ENCODE measurements around the gene NAPA.
A peak's percentile ranks its signal among the peaks of the same experiment; 100 is the strongest.

The NAPA gene

GRCh38 chr19:47512183-47512947 is 2.5 kb downstream of the NAPA start:
- Mint-ChIP-seq H3K4me1 (peaks cover 64% of the 10 kb centered on the region), H3K36me3 (ENCODE audit: low read depth) (peaks cover 5% of the 10 kb centered on the region), H3K4me3 (peak overlapping the region; percentile 97), H3K9me3 (no peaks in the 10 kb centered on the region), H3K27me3 (no peaks in the 10 kb centered on the region), H3K27ac (peak overlapping the region; percentile 96)
- DNase-seq, result no peak
- ATAC-seq, result no peak

GRCh38 chr19:47511681-47512080 is 3.2 kb downstream of the NAPA start:
- Mint-ChIP-seq H3K9me3 (no peaks in the 10 kb centered on the region), H3K4me3 (no peak overlapping the region)
- no peak for DNase-seq

GRCh38 chr19:47511128-47511517 is 3.7 kb downstream of the NAPA start:
- H3K4me1 Mint-ChIP-seq, result peaks cover 52% of the 10 kb centered on the region
- DNase-seq (no peak), ATAC-seq (no peak)
- H3K27me3 Mint-ChIP-seq, result no peaks in the 10 kb centered on the region
- H3K9me3 Mint-ChIP-seq, result no peaks in the 10 kb centered on the region
- no peak overlapping the region for H3K4me3 Mint-ChIP-seq
- no peak overlapping the region for H3K27ac Mint-ChIP-seq
- peaks cover 5% of the 10 kb centered on the region for H3K36me3 Mint-ChIP-seq (ENCODE audit: low read depth)

More at GRCh38 chr19:47511681-47512080, 3.2 kb downstream of the NAPA start:
- ATAC-seq, result no peak
- H3K27me3 Mint-ChIP-seq, result no peaks in the 10 kb centered on the region
- H3K27ac Mint-ChIP-seq, result no peak overlapping the region
- peaks cover 57% of the 10 kb centered on the region for H3K4me1 Mint-ChIP-seq
- H3K36me3 Mint-ChIP-seq (ENCODE audit: low read depth), result peaks cover 5% of the 10 kb centered on the region

GRCh38 chr19:47510516-47511127 is 4.2 kb downstream of the NAPA start:
- no peak for ATAC-seq
- H3K36me3 Mint-ChIP-seq (ENCODE audit: low read depth), result peaks cover 5% of the 10 kb centered on the region
- H3K27ac Mint-ChIP-seq, result no peak overlapping the region
- H3K27me3 Mint-ChIP-seq, result no peaks in the 10 kb centered on the region
- no peak for DNase-seq
- peaks cover 47% of the 10 kb centered on the region for H3K4me1 Mint-ChIP-seq
- no peak overlapping the region for H3K4me3 Mint-ChIP-seq
- no peaks in the 10 kb centered on the region for H3K9me3 Mint-ChIP-seq

- Mint-ChIP-seq H3K9me3 (no peaks in the 10 kb centered on the region), H3K36me3 (ENCODE audit: low read depth) (peaks cover 5% of the 10 kb centered on the region), H3K4me3 (no peak overlapping the region), H3K27me3 (no peaks in the 10 kb centered on the region), H3K4me1 (peaks cover 41% of the 10 kb centered on the region), H3K27ac (no peak overlapping the region)
- DNase-seq (no peak), ATAC-seq (no peak)
These were observed 4.9 kb downstream of the NAPA start for GRCh38 chr19:47509973-47510372.

GRCh38 chr19:47509170-47509847 is 5.6 kb downstream of the NAPA start:
- no peak for ATAC-seq
- no peaks in the 10 kb centered on the region for H3K27me3 Mint-ChIP-seq
- no peak for DNase-seq
- H3K36me3 Mint-ChIP-seq (ENCODE audit: low read depth), result peaks cover 5% of the 10 kb centered on the region
- no peaks in the 10 kb centered on the region for H3K9me3 Mint-ChIP-seq
- H3K27ac Mint-ChIP-seq, result no peak overlapping the region
- H3K4me1 Mint-ChIP-seq, result peaks cover 36% of the 10 kb centered on the region
- no peak overlapping the region for H3K4me3 Mint-ChIP-seq

GRCh38 chr19:47508721-47509120 is 6.1 kb downstream of the NAPA start:
- DNase-seq, result no peak
- Mint-ChIP-seq H3K4me1 (peaks cover 31% of the 10 kb centered on the region), H3K36me3 (ENCODE audit: low read depth) (peaks cover 5% of the 10 kb centered on the region), H3K4me3 (no peak overlapping the region), H3K27ac (no peak overlapping the region), H3K27me3 (no peaks in the 10 kb centered on the region), H3K9me3 (no peaks in the 10 kb centered on the region)
- no peak for ATAC-seq

- Mint-ChIP-seq H3K27ac (no peak overlapping the region), H3K9me3 (no peaks in the 10 kb centered on the region), H3K4me1 (peaks cover 25% of the 10 kb centered on the region), H3K27me3 (no peaks in the 10 kb centered on the region), H3K4me3 (no peak overlapping the region), H3K36me3 (ENCODE audit: low read depth) (peaks cover 7% of the 10 kb centered on the region)
- ATAC-seq, result no peak
- DNase-seq, result no peak
These were observed 6.8 kb downstream of the NAPA start for GRCh38 chr19:47507924-47508553.

- no peaks in the 10 kb centered on the region for H3K9me3 Mint-ChIP-seq
- no peaks in the 10 kb centered on the region for H3K27me3 Mint-ChIP-seq
- no peak overlapping the region for H3K27ac Mint-ChIP-seq
- ATAC-seq (no peak), DNase-seq (no peak)
- H3K36me3 Mint-ChIP-seq (ENCODE audit: low read depth), result peaks cover 9% of the 10 kb centered on the region
- peaks cover 14% of the 10 kb centered on the region for H3K4me1 Mint-ChIP-seq
- no peak overlapping the region for H3K4me3 Mint-ChIP-seq
These were observed 7.9 kb downstream of the NAPA start for GRCh38 chr19:47507012-47507411.

- Mint-ChIP-seq H3K27me3 (no peaks in the 10 kb centered on the region), H3K4me1 (peaks cover 10% of the 10 kb centered on the region), H3K4me3 (no peak overlapping the region), H3K9me3 (no peaks in the 10 kb centered on the region), H3K27ac (no peak overlapping the region), H3K36me3 (ENCODE audit: low read depth) (peaks cover 11% of the 10 kb centered on the region)
- no peak for ATAC-seq
- DNase-seq, result no peak
These were observed 8.4 kb downstream of the NAPA start for GRCh38 chr19:47506459-47506858.

- Mint-ChIP-seq H3K4me3 (no peak overlapping the region), H3K27me3 (no peaks in the 10 kb centered on the region), H3K9me3 (no peaks in the 10 kb centered on the region), H3K4me1 (peaks cover 7% of the 10 kb centered on the region), H3K36me3 (ENCODE audit: low read depth) (peaks cover 11% of the 10 kb centered on the region), H3K27ac (no peak overlapping the region)
- no peak for ATAC-seq
- no peak for DNase-seq
These were observed 9.4 kb downstream of the NAPA start for GRCh38 chr19:47505506-47505905.

GRCh38 chr19:47503826-47504150 is 11.1 kb downstream of the NAPA start:
- no peak overlapping the region for H3K4me3 Mint-ChIP-seq
- H3K27me3 Mint-ChIP-seq, result no peaks in the 10 kb centered on the region
- no peak for DNase-seq
- ATAC-seq, result no peak
- H3K9me3 Mint-ChIP-seq, result no peaks in the 10 kb centered on the region
- H3K4me1 Mint-ChIP-seq, result peaks cover 1% of the 10 kb centered on the region
- H3K36me3 Mint-ChIP-seq (ENCODE audit: low read depth), result peaks cover 7% of the 10 kb centered on the region
- no peak overlapping the region for H3K27ac Mint-ChIP-seq

GRCh38 chr19:47503130-47503825 is 11.6 kb downstream of the NAPA start:
- Mint-ChIP-seq H3K9me3 (no peaks in the 10 kb centered on the region), H3K36me3 (ENCODE audit: low read depth) (peaks cover 7% of the 10 kb centered on the region), H3K4me3 (no peak overlapping the region), H3K4me1 (peaks cover 1% of the 10 kb centered on the region), H3K27ac (no peak overlapping the region), H3K27me3 (no peaks in the 10 kb centered on the region)
- ATAC-seq (no peak), DNase-seq (no peak)

All from activated naive CD8-positive, alpha-beta T cell treated with anti-CD3 and anti-CD28 coated beads, Interleukin-2, amount 50 U/mL, for 24 hours (primary cell).